GM18861 (cell line): ENCODE data around the gene SLC38A5.
"Not testable (repeated sequence)": the region's sequence is repeated elsewhere in the genome, so short reads cannot be mapped to it uniquely, and the experiment has no call there.

Source experiments
- ATAC-seq: cut with Tn5 transposase; IDR thresholded peaks from one replicate; pipeline ENCODE4 v1.9.1; 2021; ENCODE audit not compliant: unreplicated experiment

The SLC38A5 gene

DNA sequence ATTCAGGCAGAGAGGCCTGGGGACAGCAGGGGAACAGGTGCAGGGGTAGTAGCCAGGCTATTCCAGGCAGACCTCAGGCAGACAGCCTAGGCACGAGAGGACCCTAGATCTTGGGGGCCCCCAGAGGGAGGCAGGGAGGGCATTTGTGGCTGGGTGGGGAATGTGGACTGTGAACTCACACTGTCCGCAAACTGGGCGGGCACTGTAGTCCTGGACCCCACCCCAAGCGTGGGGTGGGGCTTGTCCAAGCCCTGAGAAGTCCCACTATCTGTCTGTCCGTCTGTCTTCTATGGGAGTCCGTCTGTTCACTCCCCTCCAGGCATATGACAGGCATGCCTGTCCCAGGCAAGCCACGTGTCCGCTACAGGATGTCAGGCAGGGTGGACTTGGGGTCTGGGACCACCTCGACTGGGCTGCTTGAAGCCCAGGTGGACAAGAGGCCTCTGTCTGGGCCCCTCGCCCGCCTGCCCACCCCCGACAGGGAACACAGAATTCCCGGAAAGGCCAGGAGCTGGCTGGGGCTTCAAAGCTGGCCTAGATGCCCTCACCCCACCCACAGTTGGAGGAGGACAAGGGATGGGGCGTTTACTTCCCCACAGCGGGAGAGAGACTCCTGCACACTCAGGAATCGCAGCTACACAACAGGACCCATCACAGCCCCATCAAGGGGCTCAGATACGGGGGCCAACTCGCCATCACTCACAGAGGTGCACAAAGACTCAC is at the start of gene SLC38A5:
Gene SLC38A5 (minus strand): TSS at position 151 of the 723 bp plus-strand sequence. CDS start 2,336 bp downstream, outside the sequence.
- ATAC-seq: no peak

- ATAC-seq: not testable (repeated sequence)
Observed at GRCh38 chrX:48519481-48519880, 49.4 kb upstream of the SLC38A5 start.

GRCh38 chrX:48516987-48517386 is 46.9 kb upstream of the SLC38A5 start:
- no peak for ATAC-seq

DNA sequence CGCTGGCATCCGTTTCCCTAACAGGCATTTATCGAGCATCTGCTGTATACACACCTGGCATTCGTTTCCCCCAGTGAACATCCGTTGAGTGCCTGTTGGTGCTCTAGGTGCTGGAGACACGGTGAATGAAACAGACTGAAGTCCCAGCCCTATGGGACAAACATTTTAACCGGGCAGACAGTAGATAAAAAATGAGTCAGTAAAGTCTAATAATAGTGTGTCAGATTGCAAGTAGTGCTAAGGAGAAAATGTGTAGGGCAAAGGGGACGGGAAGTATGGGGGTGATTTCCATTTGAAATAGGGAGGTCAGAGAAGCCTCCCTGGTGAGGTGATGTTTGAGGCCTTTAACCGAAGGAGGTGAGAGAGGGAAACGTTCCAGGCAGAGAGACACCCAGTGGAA is 46.2 kb upstream of the SLC38A5 start:
- no peak for ATAC-seq

DNA sequence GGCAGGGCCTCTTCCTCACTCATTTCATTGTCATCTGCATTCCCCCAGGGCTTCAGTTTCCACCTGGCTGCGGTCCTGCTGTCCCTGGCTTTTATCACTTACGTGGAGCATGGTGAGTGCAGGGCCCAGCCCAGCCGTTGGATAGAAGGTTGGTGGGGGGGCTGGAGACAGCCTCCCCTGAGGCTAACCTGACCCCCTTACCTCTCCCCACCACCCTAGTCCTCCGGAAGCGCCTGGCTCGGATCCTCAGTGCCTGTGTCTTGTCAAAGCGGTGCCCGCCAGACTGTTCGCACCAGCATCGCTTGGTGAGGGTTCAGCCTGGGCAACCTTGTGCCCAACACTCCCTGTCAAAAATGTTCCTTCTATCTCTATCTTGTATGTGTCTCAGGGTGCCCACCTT is 45.8 kb upstream of the SLC38A5 start:
- no peak for ATAC-seq

DNA sequence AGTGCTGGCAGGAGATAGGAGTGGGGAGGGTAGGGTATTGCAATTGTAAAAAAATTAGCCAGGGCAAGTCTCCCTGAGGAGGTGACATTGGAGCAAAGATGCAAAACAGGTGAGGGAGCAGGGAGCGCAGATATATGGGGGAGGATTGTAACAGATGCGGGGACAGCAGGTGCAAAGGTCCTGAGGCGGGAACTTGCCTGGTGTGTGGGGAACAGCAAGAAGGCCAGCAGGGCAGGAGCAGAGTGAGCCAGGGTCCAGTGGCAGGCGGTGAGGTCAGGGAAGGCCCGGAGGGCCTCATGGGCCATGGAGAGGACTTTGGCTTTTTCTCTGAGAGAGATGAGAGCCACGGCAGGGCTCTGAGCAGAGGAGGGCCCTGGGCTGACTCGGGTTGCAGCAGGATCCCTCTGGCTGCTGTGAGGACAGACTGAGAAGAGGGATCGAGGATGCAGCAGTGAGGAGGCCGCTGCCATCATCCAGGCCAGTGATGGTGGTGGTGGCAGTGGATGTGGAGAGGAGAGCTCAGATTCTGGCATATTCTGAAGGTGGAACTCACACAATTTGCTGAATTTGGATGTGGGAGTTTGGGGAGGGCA is 44.9 kb upstream of the SLC38A5 start:
- ATAC-seq: no peak

DNA sequence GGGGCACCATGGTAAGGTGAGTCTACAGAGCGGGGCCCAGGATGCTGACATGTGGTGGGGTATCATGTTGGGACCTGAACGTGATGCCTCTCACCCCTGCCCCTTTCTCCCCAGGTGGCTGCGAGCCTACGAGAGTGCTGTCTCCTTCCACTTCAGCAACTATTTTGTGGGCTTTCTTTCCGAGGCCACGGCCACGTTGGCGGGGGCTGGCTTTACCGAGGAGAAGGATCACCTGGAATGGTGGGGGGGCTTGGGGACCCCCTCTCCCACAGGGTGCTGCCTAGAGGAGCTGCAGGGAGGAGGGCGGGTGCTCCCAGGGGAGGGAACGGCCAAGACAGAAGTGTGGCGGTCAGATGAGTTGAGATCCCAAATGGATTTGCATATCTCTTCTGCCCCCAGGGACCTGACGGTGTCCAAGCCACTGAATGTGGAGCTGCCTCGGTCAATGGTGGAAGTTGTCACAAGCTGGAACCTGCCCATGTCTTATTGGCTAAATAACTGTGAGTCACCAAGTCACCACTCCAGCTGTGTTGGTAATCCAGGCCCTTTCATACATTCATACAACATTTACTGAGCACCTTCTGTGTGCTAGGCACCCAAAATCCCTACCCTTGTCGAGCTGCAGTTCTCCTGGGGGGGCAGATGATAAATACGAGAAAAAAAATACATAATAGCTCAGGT is 44.2 kb upstream of the SLC38A5 start:
- ATAC-seq: no peak

GRCh38 chrX:48513670-48514069 is 43.6 kb upstream of the SLC38A5 start:
- ATAC-seq: no peak

DNA sequence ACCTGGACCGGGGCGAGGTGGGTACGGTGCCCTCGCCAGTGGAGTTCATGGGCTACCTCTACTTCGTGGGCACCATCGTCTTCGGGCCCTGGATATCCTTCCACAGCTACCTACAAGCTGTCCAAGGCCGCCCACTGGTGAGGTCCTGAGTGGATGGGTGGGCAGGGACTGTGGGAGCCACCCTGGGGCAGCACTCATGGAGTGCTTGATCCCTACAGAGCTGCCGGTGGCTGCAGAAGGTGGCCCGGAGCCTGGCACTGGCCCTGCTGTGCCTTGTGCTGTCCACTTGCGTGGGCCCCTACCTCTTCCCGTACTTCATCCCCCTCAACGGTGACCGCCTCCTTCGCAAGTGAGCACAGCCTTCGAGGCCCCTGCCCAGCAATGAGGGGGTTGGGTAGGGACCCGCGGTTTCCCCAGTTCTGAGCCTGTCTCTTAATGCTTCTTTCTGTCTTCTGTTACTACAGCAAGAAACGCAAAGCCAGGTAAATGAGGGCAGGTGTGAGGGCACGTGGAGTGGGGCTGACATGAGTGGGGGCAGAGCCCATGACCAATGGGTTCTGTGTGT is 42.4 kb upstream of the SLC38A5 start:
- ATAC-seq: no peak

GRCh38 chrX:48511560-48511959 is 41.5 kb upstream of the SLC38A5 start:
- ATAC-seq: no peak

DNA sequence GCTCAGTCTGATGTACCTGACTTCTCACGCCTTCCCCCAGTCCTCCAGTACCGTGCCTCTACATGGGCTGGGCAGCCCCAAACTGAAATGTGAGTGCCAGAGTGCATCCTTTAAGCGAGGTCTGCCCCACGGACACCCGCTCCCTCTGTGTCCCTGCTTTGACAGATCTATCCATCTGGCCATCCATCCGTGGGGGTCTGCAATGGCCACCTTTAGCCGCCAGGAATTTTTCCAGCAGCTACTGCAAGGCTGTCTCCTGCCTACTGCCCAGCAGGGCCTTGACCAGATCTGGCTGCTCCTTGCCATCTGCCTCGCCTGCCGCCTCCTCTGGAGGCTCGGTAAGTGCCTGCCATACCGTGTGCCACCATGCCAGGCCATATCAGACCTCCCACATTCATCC is 39.6 kb upstream of the SLC38A5 start:
- ATAC-seq: no peak

DNA sequence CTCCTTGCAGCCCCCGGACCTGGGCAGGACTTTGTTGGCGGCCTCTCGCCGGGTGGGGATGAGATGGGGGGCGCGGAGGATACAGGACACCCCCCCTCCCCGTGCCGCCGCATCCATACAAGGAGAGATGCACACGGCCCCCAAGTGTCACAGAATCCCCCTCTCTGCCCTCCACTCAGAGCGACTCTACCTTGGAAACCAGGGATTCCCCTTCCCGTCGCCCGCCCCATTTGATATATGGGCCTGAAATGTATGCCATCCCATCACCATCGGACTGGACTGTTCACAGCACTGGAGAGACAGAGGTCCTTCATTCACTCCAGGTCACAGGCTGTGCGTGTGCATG is 39.2 kb upstream of the SLC38A5 start:
- ATAC-seq: no peak

DNA sequence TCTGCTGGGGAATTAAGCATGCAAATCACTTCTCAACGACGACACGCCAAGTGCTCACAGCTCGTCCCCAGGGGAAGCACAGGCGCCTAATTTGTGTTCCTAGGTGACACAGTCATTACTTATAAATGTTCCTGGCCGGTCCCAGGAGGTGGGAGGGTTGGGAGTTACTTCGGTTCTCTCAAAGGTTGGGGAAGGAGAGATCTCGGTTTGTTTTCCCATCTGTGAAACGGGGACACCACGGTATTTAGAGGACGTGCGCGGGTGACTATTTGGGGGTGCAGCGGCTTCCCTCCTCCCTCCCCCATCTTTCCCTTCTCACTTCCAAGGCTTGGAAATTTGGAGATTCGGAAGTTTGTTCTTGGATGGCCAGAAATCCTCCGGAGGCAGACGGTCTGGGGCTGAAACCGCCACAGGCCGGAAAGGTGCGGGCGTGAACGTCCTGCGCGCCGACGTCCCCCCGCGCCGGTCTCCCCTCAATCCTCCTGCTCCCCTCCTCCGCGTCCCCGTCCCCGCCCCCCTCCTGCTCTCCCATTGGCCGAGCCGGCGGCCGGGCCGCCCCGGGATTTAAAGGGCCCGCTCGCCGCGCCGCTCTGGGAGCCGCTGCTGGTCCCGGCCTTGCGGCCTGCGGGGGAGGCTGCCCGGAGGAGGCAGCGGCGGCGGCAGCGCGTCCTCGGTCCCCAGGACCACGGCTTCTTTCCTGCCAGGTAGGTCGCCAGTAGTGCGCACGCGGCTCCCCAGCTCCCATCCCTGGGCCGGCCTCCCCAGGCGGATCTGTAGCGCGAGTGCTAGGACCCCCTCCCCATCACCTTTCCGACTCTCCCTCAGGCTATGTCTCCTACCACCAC is 38.6 kb upstream of the SLC38A5 start, which contains the start of gene PORCN:
Gene PORCN (plus strand): TSS at position 593 of the 845 bp plus-strand sequence. CDS start 829 bp downstream, outside the sequence.
- peak; percentile 47 for ATAC-seq

- ATAC-seq: no peak
Observed at GRCh38 chrX:48507246-48507645, 37.2 kb upstream of the SLC38A5 start.

DNA sequence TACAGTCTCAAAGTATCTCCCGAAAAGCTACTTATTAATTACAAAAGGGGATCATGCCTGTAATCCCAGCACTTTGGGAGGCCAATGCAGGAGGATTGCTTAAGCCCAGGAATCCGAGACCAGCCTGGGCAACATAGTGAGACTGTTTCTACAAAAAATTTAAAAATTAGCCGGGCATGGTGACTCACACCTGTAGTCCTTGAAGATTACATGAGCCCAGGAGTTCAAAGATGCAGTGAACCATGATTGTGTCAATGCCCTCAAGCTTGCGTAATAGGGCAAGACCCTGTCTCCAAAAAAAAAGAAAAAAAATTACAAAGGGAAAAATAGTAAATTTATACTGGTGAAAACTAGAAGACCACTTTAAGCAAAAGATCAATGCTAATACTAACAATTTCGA is 35.4 kb upstream of the SLC38A5 start:
- no peak for ATAC-seq

GRCh38 chrX:48504261-48504660 is 34.2 kb upstream of the SLC38A5 start:
- ATAC-seq: no peak

GRCh38 chrX:48498374-48498809 is 28.3 kb upstream of the SLC38A5 start:
- no peak for ATAC-seq

GRCh38 chrX:48497871-48498270 is 27.8 kb upstream of the SLC38A5 start:
- ATAC-seq: no peak

DNA sequence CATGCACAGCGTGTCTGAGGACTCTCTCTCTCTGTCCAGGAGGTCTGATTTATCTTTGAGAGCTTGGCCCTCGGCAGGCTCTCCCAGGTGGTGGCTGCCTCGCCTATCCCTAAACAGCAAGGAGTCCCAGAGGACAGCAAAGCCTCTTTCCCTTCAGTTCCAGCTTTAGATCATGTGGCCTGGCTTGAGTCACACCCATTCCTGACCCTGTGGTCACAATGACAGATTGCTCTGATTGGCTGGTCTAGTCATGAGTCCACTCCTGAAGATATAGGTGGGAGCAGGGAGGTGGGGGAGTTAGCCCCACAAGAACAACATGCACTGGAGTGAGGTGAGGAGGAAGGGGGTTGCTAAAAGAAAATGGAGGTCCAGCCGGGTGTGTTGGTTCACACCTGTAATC is 26.6 kb upstream of the SLC38A5 start:
- ATAC-seq: no peak

DNA sequence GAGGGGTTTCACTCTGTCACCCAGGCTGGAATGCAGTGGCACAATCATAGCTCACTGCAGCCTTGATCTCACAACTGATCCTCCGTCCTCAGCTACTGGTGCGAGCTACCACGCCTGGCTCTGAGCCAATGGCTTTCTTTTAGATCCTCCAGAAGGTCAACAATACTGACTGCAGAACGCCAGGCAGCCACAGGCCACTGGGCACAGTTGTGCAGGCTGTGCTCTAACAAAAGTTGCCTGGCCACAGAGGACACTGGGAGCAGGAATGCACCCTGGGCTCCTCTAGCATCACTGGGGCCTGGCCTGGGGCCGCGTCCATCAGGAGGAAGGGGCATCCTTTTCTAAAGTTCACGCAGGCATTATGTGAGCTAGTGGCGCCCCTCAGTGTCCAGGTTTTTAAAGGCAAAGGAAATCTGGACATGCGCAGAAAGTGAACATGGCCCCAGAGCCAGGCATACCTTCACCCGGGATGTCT is 23.9 kb upstream of the SLC38A5 start:
- no peak for ATAC-seq
